HCT116 (cell line): ENCODE measurements around the gene COX4I2.

Source experiments
- CBX3 ChIP-seq: IDR thresholded peaks from 2 replicates; pipeline ENCODE4 v1.6.1; 2012; ENCODE audit warnings: low read depth
- CTCF ChIP-seq, 3 experiments: fragments of 200-600 bp in 1 of 3; sonication (generic) in 1 of 3; IDR thresholded peaks in 2 of 3; conservative IDR thresholded peaks in 1 of 3; 2 replicates each; pipeline ENCODE4 v1.5.1; 2012 to 2017; ENCODE audit warnings: low read depth in 2 of 3, low read length in 2 of 3, antibody characterized with exemption in 1 of 3, borderline replicate concordance in 1 of 3, control low read depth in 1 of 3, mild to moderate bottlenecking in 1 of 3, mixed read lengths in 1 of 3, mixed run types in 1 of 3, moderate library complexity in 1 of 3; ENCODE audit not compliant: insufficient read depth in 1 of 3
- ELF1 ChIP-seq: IDR thresholded peaks from 2 replicates; pipeline ENCODE4 v1.6.1; 2012; ENCODE audit warnings: low read depth, borderline replicate concordance
- EZH2 ChIP-seq: fragments of 200-600 bp; sonication (generic); IDR thresholded peaks from 2 replicates; pipeline ENCODE4 v1.6.1; 2017; ENCODE audit warnings: antibody characterized with exemption, mixed run types
- EZH2phosphoT487 ChIP-seq: fragments of 200-600 bp; IDR thresholded peaks from 2 replicates; pipeline ENCODE4 v1.6.1; 2018; ENCODE audit warnings: antibody characterized with exemption, borderline replicate concordance
- POLR2A ChIP-seq: IDR thresholded peaks from 2 replicates; pipeline ENCODE4 v1.7.0; 2011; ENCODE audit warnings: borderline replicate concordance; ENCODE audit not compliant: insufficient read depth, insufficient read length; ENCODE audit errors: extremely low read depth
- POLR2AphosphoS5 ChIP-seq: IDR thresholded peaks from 2 replicates; pipeline ENCODE4 v1.6.1; 2011; ENCODE audit warnings: mild to moderate bottlenecking, low read depth, low read length, moderate library complexity
- RAD21 ChIP-seq: IDR thresholded peaks from 2 replicates; pipeline ENCODE4 v1.6.1; 2012; ENCODE audit warnings: low read depth, mild to moderate bottlenecking
- SIN3A ChIP-seq: IDR thresholded peaks from 2 replicates; pipeline ENCODE4 v1.6.1; 2012; ENCODE audit warnings: low read depth
- TF ChIP-seq, protein P1 (sequence below): IDR thresholded peaks from 2 replicates; pipeline ENCODE4 v1.6.1; 2012; ENCODE audit warnings: low read depth

DNA sequence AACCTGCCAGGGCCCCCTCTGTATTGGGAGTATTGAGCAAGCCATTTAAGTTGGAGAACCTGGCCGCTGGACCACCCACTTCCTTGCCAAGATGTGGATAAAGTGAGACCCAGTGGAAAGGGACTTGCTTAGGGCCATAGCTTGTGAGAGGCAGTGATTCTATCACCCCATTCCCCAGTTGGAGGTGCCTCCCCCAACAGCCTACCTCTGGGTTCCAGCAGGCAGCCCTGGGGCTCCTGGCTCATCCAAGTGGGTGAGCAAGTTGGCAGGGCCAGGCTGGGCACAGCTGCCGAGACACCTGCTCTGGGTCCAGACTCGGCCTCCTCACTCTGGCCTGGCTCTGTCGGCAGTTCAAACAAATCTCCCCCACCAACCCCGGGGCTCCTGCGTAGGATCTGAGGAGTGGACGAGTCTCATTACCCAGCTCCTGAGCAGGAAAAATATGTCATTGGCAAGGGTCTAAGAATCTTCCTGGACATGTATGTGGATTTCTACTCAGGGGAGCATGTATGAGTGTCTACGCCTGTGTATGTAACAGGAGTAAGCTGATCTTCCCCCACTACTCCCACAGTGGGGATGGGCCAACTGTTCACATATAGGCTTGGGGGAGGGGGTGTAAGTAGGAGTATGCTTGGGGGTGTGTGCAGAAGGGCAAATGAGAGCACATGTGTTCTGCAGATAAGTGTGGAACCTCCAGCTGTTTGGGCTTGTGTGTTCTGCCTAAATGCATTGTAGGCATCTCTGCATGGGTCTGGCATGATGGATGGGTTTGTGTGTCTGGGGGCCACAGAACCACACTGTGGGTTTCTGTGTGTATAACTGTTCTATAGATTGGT is 30.7 kb upstream of the COX4I2 start:
- TF ChIP-seq CTCF (IDR thresholded peaks at IDR 0.05 in 2 of 3, conservative IDR thresholded peaks at IDR 0.05 in 1 of 3; ENCODE audit: borderline replicate concordance in 1 of 3, insufficient read depth in 1 of 3, low read depth in 2 of 3, low read length in 2 of 3) (no peak), ELF1 (no peak), POLR2AphosphoS5 (peak; percentile 87), RAD21 (no peak), POLR2A (peak; percentile 98), SIN3A (no peak), EZH2 (no peak), CBX3 (no peak), EZH2phosphoT487 (no peak)
- TF ChIP-seq, protein P1, sequence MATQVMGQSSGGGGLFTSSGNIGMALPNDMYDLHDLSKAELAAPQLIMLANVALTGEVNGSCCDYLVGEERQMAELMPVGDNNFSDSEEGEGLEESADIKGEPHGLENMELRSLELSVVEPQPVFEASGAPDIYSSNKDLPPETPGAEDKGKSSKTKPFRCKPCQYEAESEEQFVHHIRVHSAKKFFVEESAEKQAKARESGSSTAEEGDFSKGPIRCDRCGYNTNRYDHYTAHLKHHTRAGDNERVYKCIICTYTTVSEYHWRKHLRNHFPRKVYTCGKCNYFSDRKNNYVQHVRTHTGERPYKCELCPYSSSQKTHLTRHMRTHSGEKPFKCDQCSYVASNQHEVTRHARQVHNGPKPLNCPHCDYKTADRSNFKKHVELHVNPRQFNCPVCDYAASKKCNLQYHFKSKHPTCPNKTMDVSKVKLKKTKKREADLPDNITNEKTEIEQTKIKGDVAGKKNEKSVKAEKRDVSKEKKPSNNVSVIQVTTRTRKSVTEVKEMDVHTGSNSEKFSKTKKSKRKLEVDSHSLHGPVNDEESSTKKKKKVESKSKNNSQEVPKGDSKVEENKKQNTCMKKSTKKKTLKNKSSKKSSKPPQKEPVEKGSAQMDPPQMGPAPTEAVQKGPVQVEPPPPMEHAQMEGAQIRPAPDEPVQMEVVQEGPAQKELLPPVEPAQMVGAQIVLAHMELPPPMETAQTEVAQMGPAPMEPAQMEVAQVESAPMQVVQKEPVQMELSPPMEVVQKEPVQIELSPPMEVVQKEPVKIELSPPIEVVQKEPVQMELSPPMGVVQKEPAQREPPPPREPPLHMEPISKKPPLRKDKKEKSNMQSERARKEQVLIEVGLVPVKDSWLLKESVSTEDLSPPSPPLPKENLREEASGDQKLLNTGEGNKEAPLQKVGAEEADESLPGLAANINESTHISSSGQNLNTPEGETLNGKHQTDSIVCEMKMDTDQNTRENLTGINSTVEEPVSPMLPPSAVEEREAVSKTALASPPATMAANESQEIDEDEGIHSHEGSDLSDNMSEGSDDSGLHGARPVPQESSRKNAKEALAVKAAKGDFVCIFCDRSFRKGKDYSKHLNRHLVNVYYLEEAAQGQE = no peak
